GM19023 (cell line): Measurements from ENCODE around the gene PSORS1C1.
"Not testable (repeated sequence)": the region's sequence is repeated elsewhere in the genome, so short reads cannot be mapped to it uniquely, and the experiment has no call there.

ENCODE experiments used
- ATAC-seq: cut with Tn5 transposase; IDR thresholded peaks from one replicate; pipeline ENCODE4 v1.9.1; 2021; ENCODE audit warnings: mild to moderate bottlenecking, moderate library complexity; ENCODE audit not compliant: unreplicated experiment

The PSORS1C1 gene

DNA sequence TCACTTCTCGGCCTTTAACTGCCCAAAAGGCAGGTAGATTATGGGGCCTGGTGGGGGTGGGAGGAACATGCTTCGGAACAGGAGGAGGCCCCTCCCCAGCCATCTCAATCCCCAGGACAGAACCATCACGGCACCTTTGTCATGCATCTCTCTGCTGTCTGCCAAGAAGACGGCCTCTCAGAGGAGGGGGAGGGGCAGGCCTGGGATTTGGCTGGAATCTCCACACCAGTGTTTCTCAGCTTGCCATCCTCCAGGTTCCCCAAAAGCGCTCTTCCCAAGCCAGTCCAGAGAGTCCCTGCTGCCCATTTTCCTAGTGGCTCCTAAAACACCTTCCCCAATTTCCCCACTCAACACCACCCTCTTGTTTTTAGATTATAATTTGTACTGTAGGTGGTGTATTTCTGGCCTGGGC, 58.4 kb downstream of the PSORS1C1 start:
- no peak for ATAC-seq

- no peak for ATAC-seq
These were observed 58.8 kb downstream of the PSORS1C1 start for GRCh38 chr6:31173406-31173805.

DNA sequence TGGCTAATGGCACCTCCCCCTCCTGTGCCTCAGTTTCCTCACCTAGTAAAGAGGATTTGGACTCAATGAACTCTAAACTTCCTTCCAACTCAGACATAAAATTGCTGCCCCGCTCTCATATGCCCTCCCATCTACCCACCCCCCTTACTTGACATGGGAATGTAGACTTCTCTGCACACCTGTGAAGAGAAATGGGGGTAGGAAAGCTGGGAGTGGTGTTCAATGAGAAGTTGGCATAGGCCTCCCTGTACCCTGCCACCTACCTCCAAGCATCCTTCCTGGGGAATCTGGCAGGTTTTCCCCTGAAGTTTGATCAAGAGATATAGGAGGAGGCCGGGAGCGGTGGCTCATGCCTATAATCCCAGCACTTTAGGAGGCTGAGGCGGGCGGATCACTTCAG, 59.8 kb downstream of the PSORS1C1 start:
- ATAC-seq = no peak

GRCh38 chr6:31175971-31176370, 61.4 kb downstream of the PSORS1C1 start:
- no peak for ATAC-seq

- ATAC-seq = no peak
These were observed 63.8 kb downstream of the PSORS1C1 start for GRCh38 chr6:31178143-31179041.

DNA sequence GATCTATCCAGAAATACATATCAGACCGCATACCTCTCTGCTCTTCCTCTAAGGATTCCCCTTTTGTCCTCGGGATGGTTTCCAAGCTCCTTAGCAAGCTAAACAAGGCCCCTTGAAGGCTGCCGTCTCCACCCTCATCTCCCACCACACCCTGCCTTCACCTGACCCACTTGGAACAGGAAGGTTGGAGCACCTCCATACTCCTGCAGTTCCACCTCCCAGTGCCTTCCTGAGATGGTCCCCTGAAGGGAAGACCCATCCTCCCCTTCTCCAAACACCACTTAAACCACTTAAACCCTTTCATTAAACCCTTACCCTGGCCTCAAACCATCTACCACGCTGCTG, 64.4 kb downstream of the PSORS1C1 start:
- ATAC-seq = no peak

- no peak for ATAC-seq
These were observed 65.3 kb downstream of the PSORS1C1 start for GRCh38 chr6:31179896-31180295.

DNA sequence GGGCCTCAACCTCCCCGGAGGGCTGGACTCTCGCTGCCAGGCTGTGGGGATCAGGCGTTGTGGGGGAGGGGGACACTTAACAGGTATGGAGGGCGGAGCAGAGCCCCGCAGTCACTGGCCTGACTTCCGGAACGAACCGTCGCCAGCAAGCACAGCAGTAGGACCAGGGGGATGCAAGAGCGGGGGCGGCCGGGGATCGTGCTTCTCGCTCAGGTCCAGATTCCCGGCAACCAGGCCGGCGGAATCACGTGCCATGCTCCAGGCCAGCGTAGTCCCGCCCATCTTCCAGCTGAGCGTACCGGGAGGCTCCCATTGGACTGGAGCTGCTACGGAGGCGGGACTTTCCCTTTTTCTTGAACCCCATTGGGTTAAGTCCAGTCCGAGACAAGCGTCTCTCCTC, 65.9 kb downstream of the PSORS1C1 start:
- no peak for ATAC-seq

GRCh38 chr6:31183287-31183686, 68.7 kb downstream of the PSORS1C1 start:
- ATAC-seq = not testable (repeated sequence)

DNA sequence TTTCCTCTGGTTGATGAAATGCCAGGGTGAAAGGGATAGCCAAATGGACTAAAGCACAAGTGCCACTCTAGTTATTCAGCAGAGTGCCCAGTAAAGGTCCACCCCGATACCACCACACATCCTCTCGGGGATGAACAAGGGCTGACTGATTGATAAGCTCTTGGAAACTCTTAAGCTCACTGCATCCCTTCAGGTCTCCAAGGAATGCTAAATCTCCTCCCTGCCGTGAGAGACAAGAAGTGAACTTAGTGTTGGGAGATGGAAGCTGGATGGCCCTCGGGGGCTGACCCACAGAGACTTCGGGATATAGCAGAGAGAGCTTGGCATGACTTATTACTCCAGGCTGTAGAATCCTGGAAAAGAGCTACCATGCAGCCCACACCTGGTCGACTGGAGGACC, 69.3 kb downstream of the PSORS1C1 start:
- not testable (repeated sequence) for ATAC-seq

- not testable (repeated sequence) for ATAC-seq
These were observed 71.1 kb downstream of the PSORS1C1 start for GRCh38 chr6:31185695-31186051.

GRCh38 chr6:31186052-31186734, 71.6 kb downstream of the PSORS1C1 start:
- ATAC-seq = no peak

GRCh38 chr6:31187780-31188194, 73.2 kb downstream of the PSORS1C1 start:
- no peak for ATAC-seq

GRCh38 chr6:31189223-31189622, 74.6 kb downstream of the PSORS1C1 start:
- not testable (repeated sequence) for ATAC-seq
